ENCODE measurements around the gene SCIMP.

Gene SCIMP

GRCh38 chr17:5200360-5200759 is 34.3 kb downstream of the SCIMP start:
- H3K4me2 ChIP-seq (ENCODE audit: low read length), result peak overlapping the region; percentile 46
- peaks cover 26% of the 10 kb centered on the region for H3F3A ChIP-seq (ENCODE audit: control insufficient read depth, insufficient read depth)
- no peaks in the 10 kb centered on the region for H3K36me3 ChIP-seq (ENCODE audit: control insufficient read depth, low read length)
- peak overlapping the region; percentile 65 for H3K27ac ChIP-seq (ENCODE audit: low read depth, low read length)
- no peaks in the 10 kb centered on the region for H3K9me3 ChIP-seq (ENCODE audit: control insufficient read depth, insufficient read depth, low read length)
- TF ChIP-seq EZH2phosphoT487 (IDR thresholded peaks at IDR 0.05; ENCODE audit: borderline replicate concordance, low read length) (no peak), CTCF (IDR thresholded peaks at IDR 0.05; ENCODE audit: low read depth, low read length, poor library complexity, severe bottlenecking) (no peak)
- H3K4me3 ChIP-seq (ENCODE audit: low read length), result peak overlapping the region; percentile 24
- H3K9me2 ChIP-seq (replicated peaks; ENCODE audit: control insufficient read depth, low read length), result no peaks in the 10 kb centered on the region
- H4K20me1 ChIP-seq (ENCODE audit: control insufficient read depth, insufficient read depth, low read depth, low read length), result no peaks in the 10 kb centered on the region
- H3K79me2 ChIP-seq (ENCODE audit: control insufficient read depth, low read length), result no peaks in the 10 kb centered on the region
- peaks cover 57% of the 10 kb centered on the region for H3K4me1 ChIP-seq (ENCODE audit: control insufficient read depth, low read length)
- H3K27me3 ChIP-seq (ENCODE audit: control insufficient read depth, low read length), result no peaks in the 10 kb centered on the region

- Histone ChIP-seq H3K27ac (ENCODE audit: low read depth, low read length) (peak overlapping the region; percentile 65), H3K79me2 (ENCODE audit: control insufficient read depth, low read length) (no peaks in the 10 kb centered on the region), H3K9me3 (ENCODE audit: control insufficient read depth, insufficient read depth, low read length) (no peaks in the 10 kb centered on the region), H3K27me3 (ENCODE audit: control insufficient read depth, low read length) (no peaks in the 10 kb centered on the region), H3K4me2 (ENCODE audit: low read length) (peak overlapping the region; percentile 72), H3K9me2 (replicated peaks; ENCODE audit: control insufficient read depth, low read length) (no peaks in the 10 kb centered on the region), H4K20me1 (ENCODE audit: control insufficient read depth, insufficient read depth, low read depth, low read length) (no peaks in the 10 kb centered on the region), H3K36me3 (ENCODE audit: control insufficient read depth, low read length) (no peaks in the 10 kb centered on the region), H3K4me1 (ENCODE audit: control insufficient read depth, low read length) (peaks cover 57% of the 10 kb centered on the region), H3F3A (ENCODE audit: control insufficient read depth, insufficient read depth) (peaks cover 33% of the 10 kb centered on the region), H3K4me3 (ENCODE audit: low read length) (peak overlapping the region; percentile 63)
- TF ChIP-seq CTCF (IDR thresholded peaks at IDR 0.05; ENCODE audit: low read depth, low read length, poor library complexity, severe bottlenecking) (peak; percentile 32), EZH2phosphoT487 (IDR thresholded peaks at IDR 0.05; ENCODE audit: borderline replicate concordance, low read length) (no peak)
Measured at GRCh38 chr17:5198472-5198871, 36.2 kb downstream of the SCIMP start.

- H3K4me2 ChIP-seq (ENCODE audit: low read length), result no peak overlapping the region
- H3K9me3 ChIP-seq (ENCODE audit: control insufficient read depth, insufficient read depth, low read length), result peaks cover 18% of the 10 kb centered on the region
- H3K9me2 ChIP-seq (replicated peaks; ENCODE audit: control insufficient read depth, low read length), result no peaks in the 10 kb centered on the region
- H3K79me2 ChIP-seq (ENCODE audit: control insufficient read depth, low read length), result peaks cover 27% of the 10 kb centered on the region
- no peak overlapping the region for H3K27ac ChIP-seq (ENCODE audit: low read depth, low read length)
- peaks cover 20% of the 10 kb centered on the region for H3K36me3 ChIP-seq (ENCODE audit: control insufficient read depth, low read length)
- no peaks in the 10 kb centered on the region for H4K20me1 ChIP-seq (ENCODE audit: control insufficient read depth, insufficient read depth, low read depth, low read length)
- H3K4me1 ChIP-seq (ENCODE audit: control insufficient read depth, low read length), result peaks cover 45% of the 10 kb centered on the region
- H3K4me3 ChIP-seq (ENCODE audit: low read length), result no peak overlapping the region
- H3K27me3 ChIP-seq (ENCODE audit: control insufficient read depth, low read length), result no peaks in the 10 kb centered on the region
- peaks cover 16% of the 10 kb centered on the region for H3F3A ChIP-seq (ENCODE audit: control insufficient read depth, insufficient read depth)
- TF ChIP-seq CTCF (IDR thresholded peaks at IDR 0.05; ENCODE audit: low read depth, low read length, poor library complexity, severe bottlenecking) (no peak), EZH2phosphoT487 (IDR thresholded peaks at IDR 0.05; ENCODE audit: borderline replicate concordance, low read length) (no peak)
Measured at GRCh38 chr17:5194346-5194745, 40.3 kb downstream of the SCIMP start.
